Thoracic aorta (tissue), 2 donors: Measurements from ENCODE around the gene FNDC3B. TPM values are rescaled to one million over a fixed set of nuclear protein-coding genes. Genes with fewer than 3 reads are reported as not detected.

ENCODE experiments used
- ATAC-seq: fragments of 150-250 bp; one replicate; pipeline ENCODE4 v1.8.0; 2017; ENCODE audit warnings: low read depth; ENCODE audit not compliant: insufficient number of reproducible peaks, low FRiP score
- DNase-seq: peaks from one replicate; pipeline ENCODE4 v3.0.0-alpha.2; 2020; ENCODE audit warnings: low spot score
- H3K27ac ChIP-seq, 2 donors: fragments of 200-600 bp; sonication (generic); 1 replicate in 1 of 2; 2 replicates in 1 of 2; pipeline ENCODE4 v1.5.1; 2016; ENCODE audit warnings: mild to moderate bottlenecking in 2 of 2, moderate library complexity in 2 of 2
- H3K27me3 ChIP-seq: fragments of 200-600 bp; sonication (generic); replicated peaks from 2 replicates; pipeline ENCODE4 v1.6.0; 2016; ENCODE audit warnings: mild to moderate bottlenecking; ENCODE audit not compliant: insufficient read depth
- H3K36me3 ChIP-seq: fragments of 200-600 bp; sonication (generic); one replicate; pipeline ENCODE4 v1.5.1; 2016
- H3K4me1 ChIP-seq, 2 donors: fragments of 200-600 bp; sonication (generic); 1 replicate in 1 of 2; 2 replicates in 1 of 2; pipeline versions ENCODE4 v1.5.1 to v1.6.0; 2016; ENCODE audit warnings: low read depth in 2 of 2, mild to moderate bottlenecking in 1 of 2; ENCODE audit not compliant: control insufficient read depth in 1 of 2
- H3K4me3 ChIP-seq: fragments of 200-600 bp; sonication (generic); 2 replicates; pipeline ENCODE4 v1.5.1; 2016; ENCODE audit warnings: mild to moderate bottlenecking
- H3K9me3 ChIP-seq: fragments of 200-600 bp; sonication (generic); 2 replicates; pipeline ENCODE4 v1.5.1; 2016
- total RNA-seq, 2 donors: library from RNA; depleted of rRNA; stranded (reverse); fragments of >200 nt; gene quantifications; one replicate each; pipeline versions ENCODE4 v1.1.0 to v1.2.3, GENCODE V29; 2016
- TF ChIP-seq, protein P1 (sequence below): fragments of 200-600 bp; sonication (generic); IDR thresholded peaks from one replicate; pipeline ENCODE4 v1.5.1; 2019; ENCODE audit warnings: antibody characterized with exemption

The FNDC3B gene
- total RNA-seq, 2 donors from 2014 or later, result 113 to 163 TPM

DNA sequence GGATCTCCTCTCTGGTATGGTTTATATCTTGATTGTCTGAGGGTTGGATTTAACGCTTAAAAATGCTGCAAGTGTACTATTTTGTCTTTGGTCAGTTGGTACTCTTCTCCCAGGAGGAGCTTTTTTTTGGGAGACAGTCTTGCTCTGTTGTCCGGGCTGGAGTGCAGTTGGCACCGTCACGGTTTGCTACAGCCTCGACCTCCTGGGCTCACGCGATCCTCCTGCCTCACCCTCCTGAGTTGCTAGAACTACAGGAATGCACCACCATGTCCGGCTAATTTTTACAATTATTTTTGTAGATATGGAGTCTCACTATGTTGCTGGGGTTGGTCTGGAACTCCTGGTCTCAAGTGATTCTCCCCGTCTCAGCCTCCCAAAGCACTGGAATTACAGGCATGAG is 89.5 kb downstream of the FNDC3B start:
- no peak for DNase-seq
- Histone ChIP-seq H3K36me3 (no peaks in the 10 kb centered on the region), H3K9me3 (no peaks in the 10 kb centered on the region), H3K4me1 (peaks cover 32 to 70% of the 10 kb centered on the region in 2 donors), H3K27me3 (no peaks in the 10 kb centered on the region), H3K4me3 (no peak overlapping the region), H3K27ac (peak overlapping the region in 1 of 2 donors; percentile 58)
- TF ChIP-seq, protein P1, sequence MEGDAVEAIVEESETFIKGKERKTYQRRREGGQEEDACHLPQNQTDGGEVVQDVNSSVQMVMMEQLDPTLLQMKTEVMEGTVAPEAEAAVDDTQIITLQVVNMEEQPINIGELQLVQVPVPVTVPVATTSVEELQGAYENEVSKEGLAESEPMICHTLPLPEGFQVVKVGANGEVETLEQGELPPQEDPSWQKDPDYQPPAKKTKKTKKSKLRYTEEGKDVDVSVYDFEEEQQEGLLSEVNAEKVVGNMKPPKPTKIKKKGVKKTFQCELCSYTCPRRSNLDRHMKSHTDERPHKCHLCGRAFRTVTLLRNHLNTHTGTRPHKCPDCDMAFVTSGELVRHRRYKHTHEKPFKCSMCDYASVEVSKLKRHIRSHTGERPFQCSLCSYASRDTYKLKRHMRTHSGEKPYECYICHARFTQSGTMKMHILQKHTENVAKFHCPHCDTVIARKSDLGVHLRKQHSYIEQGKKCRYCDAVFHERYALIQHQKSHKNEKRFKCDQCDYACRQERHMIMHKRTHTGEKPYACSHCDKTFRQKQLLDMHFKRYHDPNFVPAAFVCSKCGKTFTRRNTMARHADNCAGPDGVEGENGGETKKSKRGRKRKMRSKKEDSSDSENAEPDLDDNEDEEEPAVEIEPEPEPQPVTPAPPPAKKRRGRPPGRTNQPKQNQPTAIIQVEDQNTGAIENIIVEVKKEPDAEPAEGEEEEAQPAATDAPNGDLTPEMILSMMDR, result no peak
- ATAC-seq, result no peak

DNA sequence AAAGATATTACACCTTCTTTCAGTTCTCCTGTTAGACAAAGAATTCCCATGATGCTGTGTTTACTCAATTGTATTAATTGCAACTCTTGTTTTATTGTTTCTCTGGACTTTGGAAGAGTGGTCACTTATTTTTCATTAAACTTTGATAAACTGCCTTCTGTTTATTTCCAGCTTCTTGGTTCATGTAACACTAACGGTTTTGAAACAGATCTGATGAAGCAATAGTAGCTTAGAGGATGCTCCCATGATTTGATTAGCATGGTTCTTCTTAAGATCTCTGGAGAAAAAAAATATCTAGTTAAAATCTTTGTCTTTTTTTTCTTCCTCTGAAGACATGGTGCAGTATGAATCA is 90.1 kb downstream of the FNDC3B start:
- Histone ChIP-seq H3K27ac (peak overlapping the region in 1 of 2 donors; percentile 58), H3K4me3 (no peak overlapping the region), H3K4me1 (peaks cover 32 to 70% of the 10 kb centered on the region in 2 donors), H3K9me3 (no peaks in the 10 kb centered on the region), H3K27me3 (no peaks in the 10 kb centered on the region), H3K36me3 (no peaks in the 10 kb centered on the region)
- ATAC-seq, result no peak
- TF ChIP-seq, protein P1, result no peak
- DNase-seq, result no peak

DNA sequence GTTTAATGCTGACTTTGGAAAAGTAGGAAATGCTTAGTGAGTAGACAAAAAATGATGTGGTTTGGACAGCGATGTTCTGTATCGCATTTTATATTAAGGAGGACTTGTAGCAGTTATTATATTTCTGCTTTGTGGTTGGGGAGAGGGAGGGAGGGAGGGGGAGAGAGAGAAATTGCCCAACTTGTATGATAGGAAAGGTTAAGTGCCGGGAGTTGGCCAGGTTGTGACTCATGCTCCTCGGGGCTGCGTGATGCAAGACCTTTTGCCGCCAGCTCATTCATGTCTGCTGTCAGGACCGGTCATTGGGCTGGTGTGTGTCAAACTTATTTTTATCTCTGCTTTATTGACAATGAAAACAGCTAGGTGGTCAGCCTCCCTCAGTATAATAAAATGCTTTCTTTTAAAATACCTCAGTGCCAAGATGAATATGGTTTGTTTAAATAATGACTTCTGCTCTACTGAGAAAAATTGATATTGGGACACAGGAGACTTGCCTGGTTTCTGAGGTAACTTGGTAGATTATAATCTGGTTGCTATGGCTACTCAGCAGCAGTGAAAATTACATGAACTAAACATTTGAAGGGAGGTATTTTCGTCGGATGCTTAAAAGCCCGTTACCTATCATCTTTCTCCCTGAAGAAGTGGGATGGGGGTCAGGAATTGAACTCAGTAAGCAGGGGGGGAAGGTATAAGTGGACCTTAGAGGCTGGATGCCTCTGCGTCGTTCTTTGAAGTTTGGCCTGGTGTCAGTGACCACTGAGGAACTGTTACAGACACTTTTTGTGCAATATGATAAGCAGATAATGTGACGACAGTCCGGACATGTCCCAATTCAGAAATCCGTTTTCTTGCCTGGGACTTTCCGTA is 90.7 kb downstream of the FNDC3B start:
- H3K4me1 ChIP-seq, result peaks cover 30 to 68% of the 10 kb centered on the region in 2 donors

DNA sequence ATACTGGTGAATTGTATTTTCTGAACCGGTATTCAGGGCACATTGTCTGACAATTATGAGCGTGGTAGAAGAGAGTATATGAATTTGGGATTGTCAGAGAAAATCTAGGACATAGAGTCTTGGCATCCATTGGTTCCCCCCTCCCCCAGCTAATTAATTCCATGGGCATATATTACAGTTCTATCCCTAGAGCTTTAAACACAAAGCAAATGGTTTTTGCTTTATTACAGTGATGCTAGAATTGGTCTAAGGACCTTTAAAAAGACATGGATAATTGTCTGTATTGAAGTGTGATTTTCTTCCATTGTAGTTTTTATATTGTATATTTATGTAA is 91.3 kb downstream of the FNDC3B start:
- Histone ChIP-seq H3K4me1 (peaks cover 33 to 68% of the 10 kb centered on the region in 2 donors), H3K27me3 (no peaks in the 10 kb centered on the region), H3K36me3 (no peaks in the 10 kb centered on the region), H3K9me3 (no peaks in the 10 kb centered on the region), H3K27ac (peak overlapping the region; percentile 68 to 80), H3K4me3 (peak overlapping the region; percentile 27)
- DNase-seq (no peak), ATAC-seq (no peak)
- TF ChIP-seq, protein P1, result no peak

More for the DNA sequence above, 90.7 kb downstream of the FNDC3B start:
- TF ChIP-seq, protein P1, result no peak
- ATAC-seq (peak; percentile 87), DNase-seq (peak; percentile 92)
- Histone ChIP-seq H3K36me3 (no peaks in the 10 kb centered on the region), H3K4me3 (peak overlapping the region; percentile 27), H3K9me3 (no peaks in the 10 kb centered on the region), H3K27ac (peak overlapping the region; percentile 68 to 80), H3K27me3 (no peaks in the 10 kb centered on the region)

DNA sequence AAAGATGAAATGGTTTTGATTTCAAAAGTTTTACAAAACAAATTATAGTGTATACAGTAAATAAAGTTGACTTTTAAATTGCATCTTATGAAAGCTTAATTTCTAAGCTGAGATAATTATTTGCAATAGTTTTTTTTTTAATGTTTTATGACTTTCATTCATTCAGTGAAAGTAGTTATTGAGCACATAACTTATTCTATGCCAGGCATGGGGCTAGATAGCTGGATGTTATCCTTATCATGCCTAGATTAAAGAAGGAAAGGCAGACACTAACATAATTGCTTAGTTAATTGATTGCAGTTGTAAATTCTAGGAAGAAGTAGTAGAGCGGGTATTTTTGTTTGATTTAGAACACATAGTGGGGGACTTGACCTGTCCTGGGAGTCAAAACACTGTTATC is 92.4 kb downstream of the FNDC3B start:
- Histone ChIP-seq H3K4me1 (peaks cover 28 to 66% of the 10 kb centered on the region in 2 donors), H3K27me3 (no peaks in the 10 kb centered on the region), H3K27ac (no peak overlapping the region), H3K4me3 (no peak overlapping the region), H3K36me3 (no peaks in the 10 kb centered on the region), H3K9me3 (no peaks in the 10 kb centered on the region)
- TF ChIP-seq, protein P1, result no peak
- DNase-seq (no peak), ATAC-seq (no peak)
